ENCODE data around the gene PPFIA2.

DNA sequence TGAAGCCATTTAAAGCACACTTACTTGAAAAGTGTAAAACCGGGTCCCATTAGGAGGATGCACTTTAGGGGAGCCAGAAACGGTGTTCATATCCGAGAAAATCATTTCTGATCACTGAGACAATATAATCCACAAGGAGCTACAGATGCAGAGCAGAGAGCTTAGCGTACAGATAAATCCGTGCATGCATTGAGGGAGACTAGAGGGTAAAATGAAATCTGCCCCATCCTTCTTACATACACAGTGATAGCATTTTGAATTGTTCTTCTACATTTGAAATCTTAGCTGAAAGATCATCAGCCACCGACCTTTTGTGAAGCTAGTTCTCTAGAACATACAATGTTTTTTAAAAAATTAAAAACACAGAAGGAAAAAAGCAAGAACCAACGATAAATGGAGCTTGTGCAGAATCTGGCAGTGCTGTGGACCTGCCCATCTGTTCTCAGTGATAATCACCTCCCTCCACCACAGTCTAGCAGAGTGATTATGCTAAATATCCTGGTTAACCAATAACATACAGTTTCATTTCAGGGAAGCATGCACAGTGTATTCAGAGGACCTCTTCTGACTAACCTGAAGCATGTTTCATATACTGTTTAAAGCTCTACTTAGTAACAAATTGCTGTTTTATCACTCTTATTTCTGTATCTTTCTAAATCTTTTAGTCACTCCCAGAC is 161.1 kb downstream of the PPFIA2 start:
- TF ChIP-seq, protein P1, sequence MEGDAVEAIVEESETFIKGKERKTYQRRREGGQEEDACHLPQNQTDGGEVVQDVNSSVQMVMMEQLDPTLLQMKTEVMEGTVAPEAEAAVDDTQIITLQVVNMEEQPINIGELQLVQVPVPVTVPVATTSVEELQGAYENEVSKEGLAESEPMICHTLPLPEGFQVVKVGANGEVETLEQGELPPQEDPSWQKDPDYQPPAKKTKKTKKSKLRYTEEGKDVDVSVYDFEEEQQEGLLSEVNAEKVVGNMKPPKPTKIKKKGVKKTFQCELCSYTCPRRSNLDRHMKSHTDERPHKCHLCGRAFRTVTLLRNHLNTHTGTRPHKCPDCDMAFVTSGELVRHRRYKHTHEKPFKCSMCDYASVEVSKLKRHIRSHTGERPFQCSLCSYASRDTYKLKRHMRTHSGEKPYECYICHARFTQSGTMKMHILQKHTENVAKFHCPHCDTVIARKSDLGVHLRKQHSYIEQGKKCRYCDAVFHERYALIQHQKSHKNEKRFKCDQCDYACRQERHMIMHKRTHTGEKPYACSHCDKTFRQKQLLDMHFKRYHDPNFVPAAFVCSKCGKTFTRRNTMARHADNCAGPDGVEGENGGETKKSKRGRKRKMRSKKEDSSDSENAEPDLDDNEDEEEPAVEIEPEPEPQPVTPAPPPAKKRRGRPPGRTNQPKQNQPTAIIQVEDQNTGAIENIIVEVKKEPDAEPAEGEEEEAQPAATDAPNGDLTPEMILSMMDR (IDR thresholded peaks at IDR 0.05) = no peak
- TF ChIP-seq TCF7L2 (IDR thresholded peaks at IDR 0.05; ENCODE audit: low read depth, low read length) (no peak), REST (IDR thresholded peaks at IDR 0.05; ENCODE audit: insufficient read depth in 1 of 2, low read depth in 2 of 2, low read length in 1 of 2) (no peak)

All from Panc1 (cell line).